ENCODE results near the gene UNC93B1. TPM values are rescaled to one million over a fixed set of nuclear protein-coding genes. Genes with fewer than 3 reads are reported as not detected.

The UNC93B1 gene
- total and polyA plus RNA-seq, 2 of the 13 experiments (the other 11 are each of a cell fraction or from before 2014, with no cell fraction given): 8.8 to 18.9 TPM

DNA sequence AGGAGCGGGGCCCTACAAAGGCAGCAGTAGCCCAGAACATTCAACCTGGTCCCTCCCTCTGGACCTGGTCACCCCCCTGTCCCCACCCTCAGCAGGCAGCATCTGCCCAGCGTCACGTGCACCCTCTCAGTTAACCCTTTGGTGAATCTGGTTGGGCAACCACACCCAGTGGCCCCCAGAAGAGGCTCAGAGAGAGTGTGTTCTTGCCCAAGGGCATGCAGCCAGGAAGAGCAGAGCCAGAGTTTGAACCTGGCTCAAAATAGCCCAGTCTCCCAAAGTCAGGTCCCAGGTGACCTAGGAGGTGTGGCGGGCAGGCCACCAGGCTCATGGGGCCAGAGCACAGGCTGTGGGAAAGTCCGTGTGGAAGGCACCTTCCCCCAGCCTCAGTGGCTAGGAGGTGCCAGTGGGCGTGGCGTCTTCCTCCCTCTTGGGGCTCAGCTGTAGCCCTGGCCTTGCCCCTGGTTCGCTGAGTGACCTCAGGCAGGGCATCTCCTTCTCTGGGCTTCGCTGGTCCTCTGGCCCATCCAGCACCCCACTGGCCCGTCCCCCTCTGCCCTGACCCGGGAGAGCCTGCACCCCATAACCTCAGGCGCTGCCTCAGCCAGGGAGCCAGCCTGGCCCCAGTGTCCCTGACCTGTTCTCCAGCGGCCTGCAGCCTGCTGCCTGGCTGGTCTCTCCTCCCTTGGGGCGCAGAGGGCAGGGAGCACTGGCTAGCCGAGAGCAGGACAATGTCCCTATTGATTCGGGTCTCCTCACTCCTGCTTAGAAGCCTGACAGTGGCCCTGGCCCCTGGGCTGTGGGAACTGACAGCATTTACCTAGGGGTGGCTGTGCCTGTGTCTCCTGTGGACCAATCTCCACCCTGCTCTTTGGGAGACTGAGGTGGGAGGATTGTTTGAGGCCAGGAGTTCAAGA is 13.3 kb upstream of the UNC93B1 start (continued):
- TF ChIP-seq TGIF2 (CRISPR knock-in tag; IDR thresholded peaks at IDR 0.05) (peak; percentile 73), RBFOX2 (IDR thresholded peaks at IDR 0.05; ENCODE audit: low read depth, low read length) (peak; percentile 75), GATAD2A (CRISPR knock-in tag; IDR thresholded peaks at IDR 0.05) (peak; percentile 86), RARG (CRISPR knock-in tag; IDR thresholded peaks at IDR 0.05; ENCODE audit: low read depth) (no peak), JDP2 (CRISPR knock-in tag; IDR thresholded peaks at IDR 0.05; ENCODE audit: borderline replicate concordance) (no peak), ZNF747 (CRISPR knock-in tag; IDR thresholded peaks at IDR 0.05; ENCODE audit: borderline replicate concordance) (0 out of 2 replicates have a peak, but pooled peaks have one; percentile 75), ZNF251 (CRISPR knock-in tag; IDR thresholded peaks at IDR 0.05) (no peak), PTBP1 (IDR thresholded peaks at IDR 0.05; ENCODE audit: low read depth, low read length, poor library complexity, severe bottlenecking) (peak; percentile 43), FOSL2 (CRISPR knock-in tag; IDR thresholded peaks at IDR 0.05) (peak; percentile 36; the same call in 1 of the 2 replicates), DR1 (CRISPR knock-in tag; IDR thresholded peaks at IDR 0.05) (no peak; the same call in 1 of the 2 replicates), ZNF292 (CRISPR knock-in tag; IDR thresholded peaks at IDR 0.05; ENCODE audit: borderline replicate concordance, low read depth) (peak; percentile 97), JUND (CRISPR knock-in tag; IDR thresholded peaks at IDR 0.05) (no peak; the same call in 1 of the 2 replicates)
- TF ChIP-seq, protein P1, sequence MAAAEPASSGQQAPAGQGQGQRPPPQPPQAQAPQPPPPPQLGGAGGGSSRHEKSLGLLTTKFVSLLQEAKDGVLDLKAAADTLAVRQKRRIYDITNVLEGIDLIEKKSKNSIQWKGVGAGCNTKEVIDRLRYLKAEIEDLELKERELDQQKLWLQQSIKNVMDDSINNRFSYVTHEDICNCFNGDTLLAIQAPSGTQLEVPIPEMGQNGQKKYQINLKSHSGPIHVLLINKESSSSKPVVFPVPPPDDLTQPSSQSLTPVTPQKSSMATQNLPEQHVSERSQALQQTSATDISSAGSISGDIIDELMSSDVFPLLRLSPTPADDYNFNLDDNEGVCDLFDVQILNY (CRISPR knock-in tag; conservative IDR thresholded peaks at IDR 0.05): no peak
- TF ChIP-seq, protein P2, sequence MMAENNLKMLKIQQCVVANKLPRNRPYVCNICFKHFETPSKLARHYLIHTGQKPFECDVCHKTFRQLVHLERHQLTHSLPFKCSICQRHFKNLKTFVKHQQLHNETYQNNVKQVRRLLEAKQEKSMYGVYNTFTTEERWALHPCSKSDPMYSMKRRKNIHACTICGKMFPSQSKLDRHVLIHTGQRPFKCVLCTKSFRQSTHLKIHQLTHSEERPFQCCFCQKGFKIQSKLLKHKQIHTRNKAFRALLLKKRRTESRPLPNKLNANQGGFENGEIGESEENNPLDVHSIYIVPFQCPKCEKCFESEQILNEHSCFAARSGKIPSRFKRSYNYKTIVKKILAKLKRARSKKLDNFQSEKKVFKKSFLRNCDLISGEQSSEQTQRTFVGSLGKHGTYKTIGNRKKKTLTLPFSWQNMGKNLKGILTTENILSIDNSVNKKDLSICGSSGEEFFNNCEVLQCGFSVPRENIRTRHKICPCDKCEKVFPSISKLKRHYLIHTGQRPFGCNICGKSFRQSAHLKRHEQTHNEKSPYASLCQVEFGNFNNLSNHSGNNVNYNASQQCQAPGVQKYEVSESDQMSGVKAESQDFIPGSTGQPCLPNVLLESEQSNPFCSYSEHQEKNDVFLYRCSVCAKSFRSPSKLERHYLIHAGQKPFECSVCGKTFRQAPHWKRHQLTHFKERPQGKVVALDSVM (CRISPR knock-in tag; IDR thresholded peaks at IDR 0.05): peak; percentile 86
- TF ChIP-seq, protein P3, sequence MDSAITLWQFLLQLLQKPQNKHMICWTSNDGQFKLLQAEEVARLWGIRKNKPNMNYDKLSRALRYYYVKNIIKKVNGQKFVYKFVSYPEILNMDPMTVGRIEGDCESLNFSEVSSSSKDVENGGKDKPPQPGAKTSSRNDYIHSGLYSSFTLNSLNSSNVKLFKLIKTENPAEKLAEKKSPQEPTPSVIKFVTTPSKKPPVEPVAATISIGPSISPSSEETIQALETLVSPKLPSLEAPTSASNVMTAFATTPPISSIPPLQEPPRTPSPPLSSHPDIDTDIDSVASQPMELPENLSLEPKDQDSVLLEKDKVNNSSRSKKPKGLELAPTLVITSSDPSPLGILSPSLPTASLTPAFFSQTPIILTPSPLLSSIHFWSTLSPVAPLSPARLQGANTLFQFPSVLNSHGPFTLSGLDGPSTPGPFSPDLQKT (CRISPR knock-in tag; IDR thresholded peaks at IDR 0.05; ENCODE audit: borderline replicate concordance): no peak
- TF ChIP-seq, protein P4, sequence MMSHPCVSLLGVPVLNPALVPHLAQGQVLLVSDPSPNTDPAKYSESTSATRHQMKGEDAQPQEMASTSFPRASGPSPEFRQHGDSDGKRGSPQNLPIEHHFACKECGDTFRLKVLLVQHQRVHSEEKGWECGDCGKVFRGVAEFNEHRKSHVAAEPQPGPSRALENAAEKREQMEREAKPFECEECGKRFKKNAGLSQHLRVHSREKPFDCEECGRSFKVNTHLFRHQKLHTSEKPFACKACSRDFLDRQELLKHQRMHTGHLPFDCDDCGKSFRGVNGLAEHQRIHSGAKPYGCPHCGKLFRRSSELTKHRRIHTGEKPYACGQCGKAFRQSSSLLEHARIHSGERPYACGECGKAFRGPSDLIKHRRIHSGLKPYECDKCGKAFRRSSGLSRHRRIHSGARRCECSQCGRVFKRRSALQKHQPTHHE (CRISPR knock-in tag; IDR thresholded peaks at IDR 0.05; ENCODE audit: borderline replicate concordance): 0 out of 2 replicates have a peak, but pooled peaks have one; percentile 58
- TF ChIP-seq, protein P5, sequence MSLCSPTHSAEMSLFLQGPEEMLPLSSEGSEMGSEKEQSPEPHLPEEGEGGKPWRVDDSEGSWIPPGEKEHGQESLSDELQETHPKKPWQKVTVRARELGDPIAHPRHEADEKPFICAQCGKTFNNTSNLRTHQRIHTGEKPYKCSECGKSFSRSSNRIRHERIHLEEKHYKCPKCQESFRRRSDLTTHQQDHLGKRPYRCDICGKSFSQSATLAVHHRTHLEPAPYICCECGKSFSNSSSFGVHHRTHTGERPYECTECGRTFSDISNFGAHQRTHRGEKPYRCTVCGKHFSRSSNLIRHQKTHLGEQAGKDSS (CRISPR knock-in tag; IDR thresholded peaks at IDR 0.05; ENCODE audit: borderline replicate concordance, low read depth): peak; percentile 98
- TF ChIP-seq, protein P6, sequence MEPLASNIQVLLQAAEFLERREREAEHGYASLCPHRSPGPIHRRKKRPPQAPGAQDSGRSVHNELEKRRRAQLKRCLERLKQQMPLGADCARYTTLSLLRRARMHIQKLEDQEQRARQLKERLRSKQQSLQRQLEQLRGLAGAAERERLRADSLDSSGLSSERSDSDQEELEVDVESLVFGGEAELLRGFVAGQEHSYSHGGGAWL (CRISPR knock-in tag; IDR thresholded peaks at IDR 0.05): 0 out of 2 replicates have a peak, but pooled peaks have one; percentile 44
